HG02938 (cell line): ENCODE results near the gene OR2B2.

Source experiments
- ATAC-seq: cut with Tn5 transposase; IDR thresholded peaks from one replicate; pipeline ENCODE4 v1.9.1; 2021; ENCODE audit warnings: mild to moderate bottlenecking, moderate library complexity; ENCODE audit not compliant: unreplicated experiment

The OR2B2 gene

DNA sequence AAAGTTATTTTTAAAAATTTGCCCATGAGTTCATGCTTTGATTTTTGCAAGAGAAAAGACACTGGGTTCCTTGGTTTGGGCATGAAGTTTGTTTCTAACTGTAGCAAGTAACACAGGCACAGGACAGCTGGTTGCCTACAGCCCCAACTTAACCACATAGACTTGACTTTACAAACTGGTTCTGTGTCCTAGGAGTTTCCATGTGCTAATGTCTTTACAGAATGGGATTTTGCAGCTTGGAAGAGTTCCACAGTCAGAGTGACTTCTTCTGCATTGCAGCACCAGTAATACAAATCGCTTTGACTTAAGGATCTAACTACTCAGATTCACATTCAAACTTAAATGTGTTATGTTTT lies 44.3 kb downstream of the OR2B2 start:
- no peak for ATAC-seq

DNA sequence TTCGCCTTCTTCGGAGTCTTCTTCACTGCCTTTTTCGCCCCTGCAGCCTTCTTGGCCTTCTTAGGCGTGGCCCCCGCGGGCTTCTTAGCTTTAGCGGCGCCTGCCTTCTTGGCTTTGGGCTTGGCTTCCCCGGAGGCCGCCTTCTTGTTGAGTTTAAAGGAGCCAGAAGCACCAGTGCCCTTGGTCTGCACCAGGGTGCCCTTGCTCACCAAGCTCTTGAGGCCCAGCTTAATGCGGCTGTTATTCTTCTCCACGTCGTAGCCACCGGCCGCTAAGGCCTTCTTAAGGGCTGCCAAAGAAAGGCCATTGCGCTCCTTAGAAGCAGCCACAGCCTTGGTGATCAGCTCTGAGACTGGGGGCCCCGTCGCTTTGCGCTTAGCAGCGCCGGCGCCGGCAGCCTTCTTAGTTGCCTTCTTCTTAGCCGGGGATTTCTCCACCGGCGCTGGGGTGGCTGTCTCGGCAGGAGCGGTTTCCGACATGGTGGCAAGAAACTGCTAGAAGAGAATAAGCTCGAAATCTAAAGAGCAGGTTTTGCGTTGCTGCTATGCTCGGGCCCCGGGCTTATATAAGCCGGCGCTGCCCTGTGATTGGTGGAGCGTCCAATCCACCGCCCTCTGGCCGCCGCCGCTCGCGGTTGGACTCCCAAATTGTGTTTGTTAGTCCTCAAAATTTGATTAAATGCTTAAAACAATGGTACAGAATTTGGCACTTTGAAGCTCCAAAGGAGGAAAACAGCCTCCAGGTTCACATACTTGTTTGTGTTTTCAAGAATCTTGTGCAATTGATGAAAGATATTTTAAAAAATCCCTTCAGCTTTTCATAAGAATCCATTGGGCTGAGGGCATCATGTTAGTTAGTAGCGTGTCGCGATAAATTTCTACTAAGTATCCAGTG lies 44.9 kb downstream of the OR2B2 start:
- ATAC-seq, result peak; percentile 23

DNA sequence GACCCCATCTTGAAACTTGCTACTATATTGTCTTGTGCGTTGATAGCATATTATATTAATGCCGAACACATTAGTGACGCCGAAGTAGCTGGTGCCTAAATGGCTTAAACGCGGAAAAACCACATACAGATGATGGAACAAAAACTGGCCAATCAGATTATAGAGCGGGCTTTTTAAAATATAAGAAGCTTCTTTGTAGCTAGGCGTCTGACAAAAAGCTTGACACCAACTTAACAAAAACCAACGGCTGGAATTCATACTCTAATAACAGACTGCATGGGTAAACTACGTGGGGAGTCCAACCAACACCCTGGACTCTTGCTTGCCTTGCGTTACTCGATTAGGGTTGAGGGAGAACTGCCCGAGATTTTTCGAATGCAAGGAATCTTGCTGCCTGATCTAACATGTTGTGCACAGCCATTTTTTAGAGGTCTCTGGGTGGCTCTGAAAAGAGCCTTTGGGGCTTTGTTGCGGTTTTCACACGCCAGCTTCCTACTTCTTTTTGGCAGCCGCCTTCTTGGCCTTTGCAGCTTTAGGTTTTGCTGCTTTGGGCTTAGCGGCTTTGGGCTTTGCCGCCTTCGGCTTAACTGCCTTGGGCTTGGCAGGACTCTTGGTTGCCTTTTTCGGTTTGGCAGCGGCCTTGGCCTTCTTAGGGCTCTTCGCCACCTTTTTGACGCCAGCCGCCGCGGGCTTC lies 45.7 kb downstream of the OR2B2 start:
- no peak for ATAC-seq

DNA sequence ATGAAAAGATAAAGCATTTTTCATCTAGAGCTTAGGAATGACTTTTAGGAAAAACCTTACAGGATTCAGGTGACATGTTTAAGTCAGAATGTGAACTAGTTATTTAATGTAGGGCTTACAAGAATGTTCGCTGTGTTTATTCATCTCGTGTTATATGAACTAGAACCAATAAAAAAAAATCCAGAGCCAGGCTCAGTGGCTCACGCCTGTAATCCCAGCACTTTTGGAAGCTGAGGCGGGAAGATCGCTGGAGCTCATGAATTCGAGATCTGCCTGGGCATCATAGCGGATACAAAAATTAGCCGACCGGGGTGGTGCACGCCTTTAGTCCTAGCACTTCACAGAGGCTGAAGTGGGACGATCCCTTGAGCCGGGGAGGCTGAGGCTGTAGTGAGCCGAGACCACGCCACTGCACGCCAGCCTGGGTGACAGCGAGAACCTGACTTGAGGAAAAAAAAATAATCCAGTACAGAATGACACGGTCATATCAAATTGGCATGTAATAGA lies 46.3 kb downstream of the OR2B2 start:
- no peak for ATAC-seq

DNA sequence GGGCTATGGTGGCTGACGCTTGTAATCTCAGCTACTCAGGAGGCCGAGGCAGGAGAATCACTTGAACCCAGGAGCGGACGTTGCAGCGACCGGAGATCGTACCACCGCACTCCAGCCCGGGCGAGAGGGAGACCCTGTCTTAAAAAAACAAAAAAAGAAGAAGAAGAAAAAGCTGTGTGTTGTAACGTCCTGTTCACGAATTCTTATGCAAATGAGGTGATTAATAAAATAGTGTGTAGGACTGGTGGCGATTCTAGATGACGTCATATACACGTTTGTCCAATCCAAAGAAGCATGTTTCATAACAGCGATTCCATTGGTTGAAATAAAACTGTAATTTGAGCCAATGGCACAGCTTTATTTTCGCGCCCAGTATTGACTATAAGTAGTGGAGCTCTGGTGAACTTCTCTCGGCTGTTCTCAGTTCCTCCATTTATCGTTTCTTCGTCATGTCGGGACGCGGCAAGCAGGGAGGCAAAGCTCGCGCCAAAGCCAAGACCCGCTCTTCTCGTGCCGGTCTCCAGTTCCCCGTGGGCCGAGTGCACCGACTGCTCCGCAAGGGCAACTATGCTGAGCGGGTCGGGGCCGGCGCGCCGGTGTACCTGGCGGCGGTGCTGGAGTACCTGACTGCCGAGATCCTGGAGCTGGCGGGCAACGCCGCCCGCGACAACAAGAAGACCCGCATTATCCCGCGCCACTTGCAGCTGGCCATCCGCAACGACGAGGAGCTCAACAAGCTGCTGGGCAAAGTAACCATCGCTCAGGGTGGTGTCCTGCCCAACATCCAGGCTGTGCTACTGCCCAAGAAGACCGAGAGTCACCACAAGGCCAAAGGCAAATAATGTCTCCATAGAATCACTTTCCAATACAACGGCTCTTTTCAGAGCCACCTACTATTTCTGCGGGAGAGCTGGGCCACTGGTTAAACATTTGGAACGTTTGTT lies 47.0 kb downstream of the OR2B2 start:
- ATAC-seq, result peak; percentile 65

DNA sequence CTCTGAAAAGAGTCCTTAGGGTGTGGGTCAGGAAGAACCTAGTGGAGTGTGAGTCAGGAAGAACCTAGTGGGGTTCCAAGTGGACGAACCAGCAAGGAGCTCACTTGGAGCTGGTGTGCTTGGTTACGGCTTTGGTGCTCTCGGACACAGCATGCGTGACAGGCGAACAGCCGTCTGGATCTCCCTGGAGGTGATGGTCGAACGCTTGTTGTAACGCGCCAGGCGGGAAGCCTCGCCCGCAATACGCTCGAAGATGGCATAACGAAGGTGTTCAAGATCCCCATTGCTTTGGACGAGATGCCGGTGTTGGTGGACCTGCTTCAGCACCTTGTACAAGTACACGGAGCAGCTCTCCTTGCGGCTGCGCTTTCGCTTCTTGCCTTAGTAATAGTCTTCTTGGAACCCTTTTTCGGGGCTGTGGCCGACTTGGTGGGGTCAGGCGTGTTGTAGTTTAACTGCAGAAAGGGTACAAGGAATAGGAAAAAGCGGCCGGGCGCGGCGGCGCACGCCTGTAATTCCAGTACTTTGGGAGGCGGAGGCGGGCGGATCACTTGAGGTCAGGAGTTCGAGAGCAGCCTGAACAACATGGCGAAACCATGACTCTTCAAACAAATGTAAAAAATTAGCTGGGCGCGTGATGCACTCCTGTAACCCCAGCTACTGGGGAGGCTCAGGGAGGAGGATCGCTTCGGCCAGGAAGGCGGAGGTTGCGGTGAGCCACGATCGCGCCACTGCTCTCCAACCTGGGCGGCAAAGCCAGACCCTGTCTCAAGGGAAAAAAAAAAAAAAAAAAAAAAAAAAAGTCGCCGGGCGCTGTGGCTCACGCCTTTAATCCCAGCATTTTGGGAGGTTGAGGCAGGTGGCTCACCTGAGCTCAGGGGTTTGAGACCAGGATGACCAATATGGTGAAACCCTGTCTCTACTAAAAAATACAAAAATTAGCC lies 48.0 kb downstream of the OR2B2 start:
- ATAC-seq, result no peak

DNA sequence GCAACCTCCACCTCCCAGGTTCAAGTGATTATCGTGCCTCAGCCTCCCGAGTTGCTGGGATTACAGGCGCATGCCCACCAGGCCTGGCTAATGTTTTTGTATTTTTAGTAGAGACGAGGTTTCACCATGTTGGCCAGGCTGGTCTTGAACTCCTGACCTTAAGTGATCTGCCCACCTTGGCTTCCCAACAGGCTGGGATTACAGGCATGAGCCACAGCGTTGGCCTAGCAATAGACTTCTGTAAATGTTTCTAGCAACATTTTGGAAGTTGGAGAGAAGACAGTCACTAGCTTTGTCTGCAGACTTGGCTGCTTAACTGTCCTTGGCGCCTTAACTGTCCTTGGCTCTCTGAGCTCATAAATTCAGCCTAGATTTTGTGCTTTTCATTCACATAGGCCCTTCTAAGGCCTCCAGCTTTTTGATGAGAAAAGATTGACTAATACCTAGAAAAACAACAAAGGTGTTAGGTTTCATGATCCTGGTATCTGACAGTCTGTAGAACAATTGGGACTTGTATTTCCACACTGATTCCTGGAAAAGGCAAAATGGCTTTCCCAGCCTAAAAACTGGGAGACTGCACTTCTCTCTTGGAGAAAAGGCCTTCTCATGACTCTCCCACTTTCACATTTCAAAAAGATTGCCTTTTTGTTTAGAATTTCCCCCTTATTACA lies 49.7 kb downstream of the OR2B2 start:
- ATAC-seq, result no peak

DNA sequence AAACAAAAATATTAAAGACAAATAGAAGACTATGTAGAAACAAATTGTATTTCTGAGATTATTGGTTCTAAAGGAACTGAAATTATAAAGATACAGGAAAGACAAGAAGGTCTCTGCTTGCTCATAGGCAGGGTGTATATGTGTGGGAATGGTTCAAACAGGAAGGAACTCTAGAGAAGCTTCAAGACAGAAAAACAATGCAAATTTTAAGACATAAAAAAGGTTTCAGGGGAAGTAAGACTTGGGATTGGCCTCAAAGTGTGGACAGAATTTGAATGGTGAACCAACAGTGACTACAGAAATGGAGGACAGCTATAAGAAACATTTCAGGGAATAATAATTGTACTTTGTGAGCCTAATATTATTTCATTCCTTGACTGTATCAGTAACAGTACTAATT lies 50.3 kb downstream of the OR2B2 start:
- no peak for ATAC-seq

DNA sequence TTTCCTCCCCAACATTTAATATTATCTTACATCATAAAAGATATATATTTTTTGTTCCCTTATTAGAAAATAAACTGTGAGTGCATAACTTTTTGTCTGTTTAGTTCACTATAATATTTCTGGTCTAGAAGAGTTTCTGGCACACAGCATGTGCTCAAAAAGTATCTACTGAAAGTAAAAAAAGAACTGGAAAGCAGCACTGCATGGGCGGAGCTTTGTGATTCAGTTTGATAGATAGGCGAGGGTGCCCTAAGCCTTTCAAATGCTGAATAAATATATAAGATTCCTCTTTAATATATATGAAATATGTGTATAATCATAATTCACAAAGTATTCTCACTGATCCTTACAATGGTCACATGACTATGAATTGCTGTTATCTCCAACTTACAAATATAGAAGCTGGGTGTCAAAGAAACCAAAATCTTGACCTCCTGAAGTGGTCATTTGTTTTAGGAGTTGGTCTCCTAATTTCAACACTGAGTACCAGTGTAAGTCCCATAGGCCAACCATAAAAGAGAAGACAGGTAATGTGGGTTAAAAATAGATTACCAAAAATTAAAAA lies 50.8 kb downstream of the OR2B2 start:
- no peak for ATAC-seq
